Peyer's patch (tissue), 4 donors: Measurements from ENCODE around the gene MCOLN1. TPM values are rescaled to one million over a fixed set of nuclear protein-coding genes. Genes with fewer than 3 reads are reported as not detected.
A peak's percentile ranks its signal among the peaks of the same experiment; 100 is the strongest.
"Not testable (repeated sequence)": the region's sequence is repeated elsewhere in the genome, so short reads cannot be mapped to it uniquely, and the experiment has no call there.

Source experiments
- DNase-seq, 3 donors: peaks; one replicate each; pipeline ENCODE4 v3.0.0-alpha.2; 2017 to 2019
- H3K27ac ChIP-seq, 4 donors: fragments of 200-600 bp; sonication (generic); one replicate each; pipeline ENCODE4 v1.5.1; 2016 to 2019
- H3K27me3 ChIP-seq, 2 donors: fragments of 200-600 bp; sonication (generic); one replicate each; pipeline ENCODE4 v1.5.1; 2019
- H3K36me3 ChIP-seq, 3 donors: fragments of 200-600 bp; sonication (generic); one replicate each; pipeline ENCODE4 v1.5.1; 2016 to 2019
- H3K4me1 ChIP-seq, 4 donors: fragments of 200-600 bp; sonication (generic); one replicate each; pipeline ENCODE4 v1.5.1; 2016 to 2019
- H3K4me3 ChIP-seq, 4 donors: fragments of 200-600 bp; sonication (generic); 1 replicate in 3 of 4; 2 replicates in 1 of 4; pipeline ENCODE4 v1.5.1; 2016 to 2019; ENCODE audit warnings: mild to moderate bottlenecking in 1 of 4
- H3K9me3 ChIP-seq, 4 donors: fragments of 200-600 bp; sonication (generic); one replicate each; pipeline ENCODE4 v1.5.1; 2016 to 2019; ENCODE audit warnings: mild to moderate bottlenecking in 1 of 4
- POLR2A ChIP-seq, 2 donors: fragments of 450-650 bp; IDR thresholded peaks; one replicate each; pipeline ENCODE4 v1.5.1; 2017; ENCODE audit warnings: antibody characterized with exemption in 2 of 2, mild to moderate bottlenecking in 2 of 2, moderate library complexity in 2 of 2
- total RNA-seq, 4 donors: library from RNA; depleted of rRNA; stranded (reverse); fragments of >200 nt; gene quantifications; one replicate each; pipeline ENCODE4 v1.1.0, GENCODE V29; 2016
- TF ChIP-seq, protein P1 (sequence below), 6 experiments: fragments of 450-650 bp in 4 of 6; fragments of 200-600 bp in 2 of 6; sonication (generic) in 1 of 6; IDR thresholded peaks; one replicate each; pipeline ENCODE4 v1.5.1; 2017 to 2019; ENCODE audit warnings: antibody characterized with exemption in 6 of 6, mild to moderate bottlenecking in 3 of 6, moderate library complexity in 1 of 6

MCOLN1 gene
- total RNA-seq, 4 donors from 2014 or later = 18.0 to 37.1 (median 21.9) TPM

DNA sequence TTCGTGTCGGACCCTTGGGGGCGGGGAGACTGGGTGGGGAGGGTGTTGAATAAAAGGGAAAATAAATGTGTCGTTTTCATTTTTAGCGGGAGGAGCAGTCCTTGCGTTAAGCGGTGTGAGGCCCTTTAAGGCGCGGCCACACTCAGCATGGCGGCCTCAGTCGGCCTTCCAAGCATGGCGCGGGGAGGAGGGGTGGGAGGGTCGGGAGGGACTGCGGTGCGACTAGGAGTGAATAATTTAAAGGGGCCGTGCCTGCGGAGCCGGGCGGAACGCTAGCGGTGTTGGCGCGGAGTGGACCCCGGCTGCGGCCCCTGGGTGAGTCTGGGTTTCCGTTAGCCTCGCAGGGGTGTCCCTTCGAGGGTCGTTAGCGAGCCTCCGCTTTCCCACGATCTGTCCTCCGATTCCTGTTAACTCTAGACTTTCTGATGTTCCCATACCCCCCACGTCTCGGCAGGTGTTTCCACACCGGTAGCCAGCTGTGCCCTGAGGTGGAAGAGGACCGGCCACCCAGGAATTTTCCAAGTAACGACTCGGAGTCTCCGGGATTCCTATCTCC, 11.6 kb downstream of the MCOLN1 start:
- Histone ChIP-seq H3K27me3 (no peaks in the 10 kb centered on the region), H3K4me1 (peaks cover 3 to 15% (median 6%) of the 10 kb centered on the region in 4 donors), H3K4me3 (peak overlapping the region; percentile 57 to 90 (median 80)), H3K36me3 (peaks cover 0 to 34% (median 0%) of the 10 kb centered on the region in 3 donors), H3K27ac (peak overlapping the region; percentile 90 to 99 (median 92)), H3K9me3 (no peaks in the 10 kb centered on the region)
- peak; percentile 88 to 95 (median 89) for DNase-seq
- TF ChIP-seq POLR2A (IDR thresholded peaks at IDR 0.05) = peak; percentile 72 to 80
- TF ChIP-seq, protein P1, sequence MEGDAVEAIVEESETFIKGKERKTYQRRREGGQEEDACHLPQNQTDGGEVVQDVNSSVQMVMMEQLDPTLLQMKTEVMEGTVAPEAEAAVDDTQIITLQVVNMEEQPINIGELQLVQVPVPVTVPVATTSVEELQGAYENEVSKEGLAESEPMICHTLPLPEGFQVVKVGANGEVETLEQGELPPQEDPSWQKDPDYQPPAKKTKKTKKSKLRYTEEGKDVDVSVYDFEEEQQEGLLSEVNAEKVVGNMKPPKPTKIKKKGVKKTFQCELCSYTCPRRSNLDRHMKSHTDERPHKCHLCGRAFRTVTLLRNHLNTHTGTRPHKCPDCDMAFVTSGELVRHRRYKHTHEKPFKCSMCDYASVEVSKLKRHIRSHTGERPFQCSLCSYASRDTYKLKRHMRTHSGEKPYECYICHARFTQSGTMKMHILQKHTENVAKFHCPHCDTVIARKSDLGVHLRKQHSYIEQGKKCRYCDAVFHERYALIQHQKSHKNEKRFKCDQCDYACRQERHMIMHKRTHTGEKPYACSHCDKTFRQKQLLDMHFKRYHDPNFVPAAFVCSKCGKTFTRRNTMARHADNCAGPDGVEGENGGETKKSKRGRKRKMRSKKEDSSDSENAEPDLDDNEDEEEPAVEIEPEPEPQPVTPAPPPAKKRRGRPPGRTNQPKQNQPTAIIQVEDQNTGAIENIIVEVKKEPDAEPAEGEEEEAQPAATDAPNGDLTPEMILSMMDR (IDR thresholded peaks at IDR 0.05) = no peak

DNA sequence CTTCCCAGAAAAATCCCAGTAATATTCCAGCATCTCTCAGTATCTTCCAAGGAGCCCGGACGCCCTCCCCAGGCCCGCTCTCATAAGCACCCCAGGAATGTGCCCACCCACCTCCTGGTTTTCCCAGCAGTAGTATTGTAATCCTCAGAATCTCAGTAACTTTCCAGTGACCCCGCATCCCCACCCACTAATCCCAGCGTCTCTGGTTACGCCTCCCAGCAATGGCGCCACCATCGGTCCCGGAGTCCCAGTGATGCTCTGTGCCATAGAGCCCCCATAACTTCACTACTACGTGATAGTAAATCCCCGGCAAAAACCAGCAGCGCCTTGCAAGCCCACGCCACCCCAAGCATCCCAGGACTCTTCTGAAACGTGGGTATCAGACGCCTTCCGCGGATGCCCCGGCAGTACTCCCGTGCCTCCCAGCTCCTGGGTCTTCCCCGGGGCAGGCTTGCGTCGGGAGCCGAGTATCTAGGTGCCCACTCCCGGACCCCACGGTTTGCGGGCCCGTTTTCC, 12.2 kb downstream of the MCOLN1 start:
- Histone ChIP-seq H3K27me3 (no peaks in the 10 kb centered on the region), H3K36me3 (peaks cover 0 to 33% (median 0%) of the 10 kb centered on the region in 3 donors), H3K4me1 (peaks cover 3 to 15% (median 6%) of the 10 kb centered on the region in 4 donors), H3K27ac (peak overlapping the region; percentile 90 to 99 (median 92)), H3K4me3 (peak overlapping the region; percentile 57 to 90 (median 80)), H3K9me3 (no peaks in the 10 kb centered on the region)
- peak; percentile 46 to 78 (median 70) for DNase-seq
- TF ChIP-seq, protein P1 (IDR thresholded peaks at IDR 0.05) = peak in 1 of 6 experiments; percentile 6
- no peak for TF ChIP-seq POLR2A (IDR thresholded peaks at IDR 0.05)

DNA sequence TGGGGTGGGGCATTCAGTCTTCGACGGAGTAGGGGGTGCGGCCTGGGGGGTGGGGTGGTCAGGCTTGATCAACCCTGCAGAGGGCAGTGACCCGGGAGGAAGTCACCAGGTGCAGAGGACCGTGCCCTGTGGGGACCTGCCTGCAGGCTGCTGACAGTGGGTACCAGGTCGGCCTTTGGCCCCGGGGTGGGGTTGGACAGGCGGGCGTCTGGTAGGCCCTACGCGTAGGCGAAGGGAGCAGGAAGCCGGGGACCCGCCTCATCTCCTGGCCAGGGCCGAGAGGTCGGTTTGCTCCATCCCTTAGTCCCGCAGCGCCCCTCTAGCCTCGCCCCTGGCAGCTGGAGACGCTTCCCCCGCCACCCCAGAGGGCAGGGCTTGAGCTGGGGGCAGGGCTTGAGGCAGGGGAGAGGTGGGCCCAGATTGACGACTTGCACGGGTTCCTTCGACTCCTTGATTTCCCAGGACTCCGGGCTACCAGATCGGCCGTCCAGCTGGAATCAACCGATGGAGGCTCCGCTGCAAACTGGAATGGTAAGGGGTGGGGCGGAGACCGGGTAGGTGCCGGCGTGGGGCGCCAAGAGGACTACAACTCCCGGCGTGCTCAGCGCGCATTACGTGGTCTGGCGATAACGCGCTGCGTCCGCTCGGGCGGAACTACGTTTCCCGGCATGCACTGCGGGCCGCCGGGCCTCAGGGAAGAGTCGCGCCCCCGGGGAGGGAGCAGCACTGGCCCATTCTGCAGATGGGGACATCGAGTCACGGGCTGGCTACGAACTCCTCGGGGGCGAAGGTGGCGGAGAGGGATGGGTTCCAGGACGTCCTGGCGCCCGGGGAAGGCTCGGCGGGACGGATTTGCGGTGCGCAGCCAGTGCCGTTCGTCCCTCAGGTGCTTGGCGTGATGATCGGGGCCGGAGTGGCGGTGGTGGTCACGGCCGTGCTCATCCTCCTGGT, 12.9 kb downstream of the MCOLN1 start, which contains the start of gene PNPLA6:
Gene PNPLA6 (plus strand): TSS at position 671 of the 951 bp plus-strand sequence. CDS start 72 bp downstream, at position 743.
- peak within 1 kb of the TSS; percentile 90 to 99 (median 92) for H3K27ac ChIP-seq
- DNase-seq = peak; percentile 94 to 98 (median 98)
- H3K4me3 ChIP-seq = peak within 1 kb of the TSS; percentile 57 to 90 (median 80)
- H3K27me3 ChIP-seq = no peaks in the 10 kb centered on the region
- H3K9me3 ChIP-seq = no peaks in the 10 kb centered on the region
- TF ChIP-seq, protein P1 (IDR thresholded peaks at IDR 0.05) = peak in 1 of 6 experiments; percentile 9
- TF ChIP-seq POLR2A (IDR thresholded peaks at IDR 0.05) = peak; percentile 72 to 75
- peaks cover 0 to 33% (median 0%) of the 10 kb centered on the region in 3 donors for H3K36me3 ChIP-seq
- H3K4me1 ChIP-seq = peaks cover 3 to 15% (median 6%) of the 10 kb centered on the region in 4 donors

DNA sequence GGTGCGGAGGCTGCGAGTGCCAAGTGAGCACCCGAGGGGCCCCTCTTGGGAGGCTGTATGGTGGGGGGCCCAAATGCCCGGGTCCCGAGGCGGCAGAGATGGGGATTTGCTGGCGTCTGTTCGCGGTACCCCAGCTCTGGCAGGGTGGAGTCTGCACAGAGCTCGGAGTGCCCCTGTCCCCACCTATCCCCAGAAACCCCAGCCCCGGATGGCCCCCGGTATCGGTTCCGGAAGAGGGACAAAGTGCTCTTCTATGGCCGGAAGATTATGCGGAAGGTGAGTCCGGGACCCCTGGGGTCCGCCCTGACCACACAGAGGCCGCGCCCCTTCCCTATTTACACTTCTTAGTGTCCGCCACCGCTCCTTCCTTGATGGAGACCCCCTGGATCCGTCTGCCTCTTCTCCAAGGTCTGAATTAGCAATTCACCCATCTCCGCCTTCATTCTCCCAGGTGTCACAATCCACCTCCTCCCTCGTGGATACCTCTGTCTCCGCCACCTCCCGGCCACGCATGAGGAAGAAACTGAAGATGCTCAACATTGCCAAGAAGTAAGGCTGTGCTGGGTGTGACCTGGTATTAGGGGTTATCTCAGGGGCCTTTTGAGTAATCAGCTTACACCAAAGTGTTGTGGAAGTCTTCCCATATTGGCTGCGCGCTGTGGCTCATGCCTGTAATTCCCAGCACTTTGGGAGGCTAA, 13.7 kb downstream of the MCOLN1 start:
- no peaks in the 10 kb centered on the region for H3K27me3 ChIP-seq
- no peak for TF ChIP-seq POLR2A (IDR thresholded peaks at IDR 0.05)
- TF ChIP-seq, protein P1 (IDR thresholded peaks at IDR 0.05) = no peak
- no peaks in the 10 kb centered on the region for H3K9me3 ChIP-seq
- peak overlapping the region; percentile 90 to 99 (median 92) for H3K27ac ChIP-seq
- H3K36me3 ChIP-seq = peaks cover 0 to 36% (median 0%) of the 10 kb centered on the region in 3 donors
- peak overlapping the region; percentile 57 to 90 (median 80) for H3K4me3 ChIP-seq
- DNase-seq = no peak
- peaks cover 3 to 15% (median 6%) of the 10 kb centered on the region in 4 donors for H3K4me1 ChIP-seq

DNA sequence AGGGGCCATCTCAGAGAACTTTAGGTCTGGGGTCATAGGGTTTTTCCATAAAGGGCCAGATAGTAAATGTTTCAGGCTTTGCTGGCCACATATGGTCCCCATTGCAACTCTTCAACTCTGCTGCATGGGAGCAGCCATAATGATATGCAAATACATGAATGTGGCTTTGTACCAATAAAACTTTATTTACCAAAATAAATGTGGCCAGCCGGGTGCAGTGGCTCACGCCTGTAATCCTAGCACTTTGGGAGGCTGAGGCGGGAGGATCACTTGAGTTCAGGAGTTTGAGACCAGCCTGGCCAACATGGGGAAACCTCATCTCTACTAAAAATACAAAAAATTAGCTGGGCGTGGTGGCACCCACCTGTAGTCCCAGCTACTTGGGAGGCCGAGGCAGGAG, 16.6 kb downstream of the MCOLN1 start:
- H3K9me3 ChIP-seq, H3K4me1 ChIP-seq, H3K4me3 ChIP-seq, H3K27me3 ChIP-seq, DNase-seq, H3K27ac ChIP-seq: not testable (repeated sequence)
- peaks cover 0 to 64% (median 0%) of the 10 kb centered on the region in 3 donors for H3K36me3 ChIP-seq
